SK-N-MC (cell line): Measurements from ENCODE around the gene SLC25A36.

Experiments
- EZH2 ChIP-seq: fragments of 200-600 bp; sonication (generic); IDR thresholded peaks from one replicate; pipeline ENCODE4 v1.6.1; 2017; ENCODE audit warnings: antibody characterized with exemption
- POLR2AphosphoS5 ChIP-seq: IDR thresholded peaks from 2 replicates; pipeline ENCODE4 v1.6.1; 2012; ENCODE audit warnings: mild to moderate bottlenecking, low read depth, low read length, borderline replicate concordance

DNA sequence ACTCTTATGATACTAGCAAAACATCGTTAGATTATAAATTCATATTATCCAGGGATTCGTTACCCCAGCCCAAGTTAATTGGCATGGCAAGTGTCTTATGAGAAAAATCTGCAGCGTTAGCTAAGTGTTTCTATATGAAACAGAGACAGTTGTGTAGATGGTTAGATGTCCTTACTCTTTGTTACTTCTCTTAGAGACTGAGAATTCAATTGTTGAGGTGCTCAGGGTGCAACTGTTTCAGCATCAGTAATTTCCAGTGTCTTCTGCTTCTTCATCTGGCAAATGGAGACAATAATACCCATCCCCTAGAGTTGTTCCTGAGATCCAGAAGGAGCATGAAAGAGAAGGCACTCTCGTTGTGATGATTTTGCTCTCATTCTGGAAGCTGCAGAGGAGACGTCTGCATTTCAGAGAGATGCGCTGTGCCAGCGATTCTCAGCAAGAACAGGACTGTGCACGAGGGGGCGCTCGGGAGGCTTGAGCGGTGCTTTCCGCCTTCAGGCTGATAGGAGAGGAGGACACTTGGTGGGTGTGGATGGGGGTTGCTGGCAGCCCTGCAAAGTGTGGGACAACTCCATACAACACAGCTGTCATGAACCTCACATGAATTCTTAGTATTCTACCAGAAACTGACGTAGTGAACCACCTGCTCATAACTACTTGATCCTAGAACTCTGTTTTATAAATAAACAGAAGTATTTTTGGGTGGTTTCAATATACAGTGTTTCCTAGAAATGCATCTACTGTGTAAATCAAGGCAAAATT is 69.8 kb downstream of the SLC25A36 start:
- TF ChIP-seq EZH2 (no peak), POLR2AphosphoS5 (no peak)
